ENCODE data around the gene SERPINC1.
A peak's percentile ranks its signal among the peaks of the same experiment; 100 is the strongest.

Gene SERPINC1

GRCh38 chr1:173878251-173878650 lies 38.9 kb downstream of the SERPINC1 start:
- no peak for DNase-seq (ENCODE audit: low read depth, low spot score)
- no peaks in the 10 kb centered on the region for H3K9me3 ChIP-seq (ENCODE audit: insufficient read depth, low read length)
- no peak overlapping the region for H3K9ac ChIP-seq (ENCODE audit: insufficient read length, low read depth)
- H3K27me3 ChIP-seq (ENCODE audit: insufficient read depth, insufficient read length): no peaks in the 10 kb centered on the region
- H3K36me3 ChIP-seq (ENCODE audit: insufficient read depth, insufficient read length, low read length): peaks cover 39% of the 10 kb centered on the region
- TF ChIP-seq YY1 (IDR thresholded peaks at IDR 0.05; ENCODE audit: insufficient read depth, insufficient read length) (no peak), SUZ12 (IDR thresholded peaks at IDR 0.05; ENCODE audit: extremely low read depth, insufficient read depth, insufficient read length) (no peak), ZNF274 (IDR thresholded peaks at IDR 0.05; ENCODE audit: low read depth, low read length) (no peak)
- no peak overlapping the region for H3K4me3 ChIP-seq (ENCODE audit: insufficient read length, low read depth)
- H3K4me1 ChIP-seq (ENCODE audit: insufficient read depth, insufficient read length): no peaks in the 10 kb centered on the region

DNA sequence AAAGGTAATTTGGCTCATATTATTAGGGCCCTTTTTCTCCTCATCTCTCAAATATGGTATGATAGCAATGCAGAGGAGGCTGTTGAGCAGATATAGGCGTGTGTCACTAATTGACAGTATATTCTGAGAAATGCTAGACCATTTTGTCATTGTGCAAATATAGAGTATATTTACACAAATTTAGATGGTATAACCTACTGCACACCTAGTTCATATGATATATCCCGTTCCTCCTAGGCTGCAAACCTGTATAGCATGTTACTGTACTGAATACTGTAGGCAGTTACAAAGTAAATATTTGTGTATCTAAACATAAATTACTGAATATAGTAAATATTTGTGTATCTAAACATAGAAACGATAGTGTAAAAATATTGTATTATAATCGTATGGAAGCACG lies 40.4 kb downstream of the SERPINC1 start:
- H3K9me3 ChIP-seq (ENCODE audit: insufficient read depth, low read length): no peaks in the 10 kb centered on the region
- H3K9ac ChIP-seq (ENCODE audit: insufficient read length, low read depth): no peak overlapping the region
- H3K4me3 ChIP-seq (ENCODE audit: insufficient read length, low read depth): no peak overlapping the region
- no peaks in the 10 kb centered on the region for H3K4me1 ChIP-seq (ENCODE audit: insufficient read depth, insufficient read length)
- TF ChIP-seq YY1 (IDR thresholded peaks at IDR 0.05; ENCODE audit: insufficient read depth, insufficient read length): no peak
- DNase-seq (ENCODE audit: low read depth, low spot score): no peak
- peaks cover 45% of the 10 kb centered on the region for H3K36me3 ChIP-seq (ENCODE audit: insufficient read depth, insufficient read length, low read length)
- H3K27me3 ChIP-seq (ENCODE audit: insufficient read depth, insufficient read length): no peaks in the 10 kb centered on the region

GRCh38 chr1:173871500-173871899 lies 45.6 kb downstream of the SERPINC1 start:
- TF ChIP-seq SUZ12 (IDR thresholded peaks at IDR 0.05; ENCODE audit: extremely low read depth, insufficient read depth, insufficient read length) (no peak), YY1 (IDR thresholded peaks at IDR 0.05; ENCODE audit: insufficient read depth, insufficient read length) (no peak), ZNF274 (IDR thresholded peaks at IDR 0.05; ENCODE audit: low read depth, low read length) (no peak)
- H3K36me3 ChIP-seq (ENCODE audit: insufficient read depth, insufficient read length, low read length): peaks cover 53% of the 10 kb centered on the region
- H3K4me3 ChIP-seq (ENCODE audit: insufficient read length, low read depth): no peak overlapping the region
- H3K9ac ChIP-seq (ENCODE audit: insufficient read length, low read depth): no peak overlapping the region
- DNase-seq (ENCODE audit: low read depth, low spot score): no peak
- H3K27me3 ChIP-seq (ENCODE audit: insufficient read depth, insufficient read length): no peaks in the 10 kb centered on the region
- no peaks in the 10 kb centered on the region for H3K9me3 ChIP-seq (ENCODE audit: insufficient read depth, low read length)
- H3K4me1 ChIP-seq (ENCODE audit: insufficient read depth, insufficient read length): no peaks in the 10 kb centered on the region

- Histone ChIP-seq H3K4me3 (ENCODE audit: insufficient read length, low read depth) (no peak overlapping the region), H3K36me3 (ENCODE audit: insufficient read depth, insufficient read length, low read length) (peaks cover 55% of the 10 kb centered on the region), H3K9ac (ENCODE audit: insufficient read length, low read depth) (no peak overlapping the region)
Measured at GRCh38 chr1:173871091-173871490, 46.0 kb downstream of the SERPINC1 start.

DNA sequence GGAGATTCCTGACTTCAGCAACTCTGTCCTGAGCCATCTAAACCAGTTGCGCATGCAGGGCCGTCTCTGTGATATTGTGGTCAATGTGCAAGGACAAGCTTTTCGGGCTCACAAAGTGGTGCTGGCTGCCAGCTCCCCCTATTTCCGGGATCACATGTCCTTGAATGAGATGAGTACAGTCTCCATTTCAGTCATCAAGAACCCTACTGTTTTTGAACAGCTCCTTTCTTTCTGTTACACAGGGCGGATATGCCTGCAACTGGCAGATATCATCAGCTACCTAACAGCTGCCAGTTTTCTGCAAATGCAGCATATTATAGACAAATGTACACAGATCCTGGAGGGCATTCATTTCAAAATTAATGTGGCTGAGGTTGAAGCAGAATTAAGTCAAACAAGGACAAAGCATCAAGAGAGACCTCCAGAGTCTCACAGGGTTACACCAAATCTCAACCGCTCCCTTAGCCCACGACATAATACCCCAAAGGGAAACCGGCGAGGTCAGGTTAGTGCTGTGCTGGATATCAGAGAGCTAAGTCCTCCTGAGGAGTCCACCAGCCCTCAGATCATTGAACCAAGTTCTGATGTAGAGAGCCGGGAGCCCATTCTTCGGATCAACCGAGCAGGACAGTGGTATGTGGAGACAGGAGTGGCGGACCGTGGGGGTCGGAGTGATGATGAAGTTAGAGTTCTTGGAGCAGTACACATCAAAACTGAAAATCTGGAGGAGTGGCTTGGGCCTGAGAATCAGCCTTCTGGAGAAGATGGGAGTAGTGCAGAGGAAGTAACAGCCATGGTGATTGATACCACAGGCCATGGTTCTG lies 46.7 kb downstream of the SERPINC1 start:
- no peak overlapping the region for H3K4me3 ChIP-seq (ENCODE audit: insufficient read length, low read depth)
- H3K36me3 ChIP-seq (ENCODE audit: insufficient read depth, insufficient read length, low read length): peaks cover 57% of the 10 kb centered on the region
- H3K4me1 ChIP-seq (ENCODE audit: insufficient read depth, insufficient read length): no peaks in the 10 kb centered on the region
- H3K9ac ChIP-seq (ENCODE audit: insufficient read length, low read depth): no peak overlapping the region
- DNase-seq (ENCODE audit: low read depth, low spot score): no peak
- no peaks in the 10 kb centered on the region for H3K27me3 ChIP-seq (ENCODE audit: insufficient read depth, insufficient read length)
- no peak for TF ChIP-seq ZNF274 (IDR thresholded peaks at IDR 0.05; ENCODE audit: low read depth, low read length)
- no peak for TF ChIP-seq YY1 (IDR thresholded peaks at IDR 0.05; ENCODE audit: insufficient read depth, insufficient read length)
- no peak for TF ChIP-seq SUZ12 (IDR thresholded peaks at IDR 0.05; ENCODE audit: extremely low read depth, insufficient read depth, insufficient read length)
- H3K9me3 ChIP-seq (ENCODE audit: insufficient read depth, low read length): no peaks in the 10 kb centered on the region

More at GRCh38 chr1:173871091-173871490, 46.0 kb downstream of the SERPINC1 start:
- Histone ChIP-seq H3K4me1 (ENCODE audit: insufficient read depth, insufficient read length) (no peaks in the 10 kb centered on the region), H3K9me3 (ENCODE audit: insufficient read depth, low read length) (no peaks in the 10 kb centered on the region), H3K27me3 (ENCODE audit: insufficient read depth, insufficient read length) (no peaks in the 10 kb centered on the region)
- TF ChIP-seq YY1 (IDR thresholded peaks at IDR 0.05; ENCODE audit: insufficient read depth, insufficient read length) (no peak), SUZ12 (IDR thresholded peaks at IDR 0.05; ENCODE audit: extremely low read depth, insufficient read depth, insufficient read length) (no peak), ZNF274 (IDR thresholded peaks at IDR 0.05; ENCODE audit: low read depth, low read length) (no peak)
- no peak for DNase-seq (ENCODE audit: low read depth, low spot score)

DNA sequence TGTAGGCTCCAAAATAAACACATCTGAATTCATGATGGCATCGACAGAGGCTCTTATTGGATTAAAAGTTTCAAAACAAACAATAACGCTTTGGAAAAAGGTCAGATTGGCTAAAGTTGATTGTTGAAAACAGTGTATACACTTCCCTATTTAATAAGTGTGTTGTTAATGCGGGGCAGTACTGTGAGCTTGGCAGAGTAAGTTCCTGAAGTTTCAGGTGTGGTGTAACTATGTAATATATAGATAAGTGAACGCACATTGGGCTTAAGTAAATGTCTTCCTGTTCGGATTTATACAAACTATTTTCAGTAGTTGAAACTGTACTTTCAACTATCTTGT lies 48.1 kb downstream of the SERPINC1 start:
- no peaks in the 10 kb centered on the region for H3K4me1 ChIP-seq (ENCODE audit: insufficient read depth, insufficient read length)
- no peaks in the 10 kb centered on the region for H3K9me3 ChIP-seq (ENCODE audit: insufficient read depth, low read length)
- H3K9ac ChIP-seq (ENCODE audit: insufficient read length, low read depth): peak overlapping the region; percentile 59
- H3K27me3 ChIP-seq (ENCODE audit: insufficient read depth, insufficient read length): no peaks in the 10 kb centered on the region
- no peak for DNase-seq (ENCODE audit: low read depth, low spot score)
- H3K4me3 ChIP-seq (ENCODE audit: insufficient read length, low read depth): peak overlapping the region; percentile 69
- peaks cover 65% of the 10 kb centered on the region for H3K36me3 ChIP-seq (ENCODE audit: insufficient read depth, insufficient read length, low read length)
- no peak for TF ChIP-seq SUZ12 (IDR thresholded peaks at IDR 0.05; ENCODE audit: extremely low read depth, insufficient read depth, insufficient read length)
- no peak for TF ChIP-seq ZNF274 (IDR thresholded peaks at IDR 0.05; ENCODE audit: low read depth, low read length)
- TF ChIP-seq YY1 (IDR thresholded peaks at IDR 0.05; ENCODE audit: insufficient read depth, insufficient read length): no peak

DNA sequence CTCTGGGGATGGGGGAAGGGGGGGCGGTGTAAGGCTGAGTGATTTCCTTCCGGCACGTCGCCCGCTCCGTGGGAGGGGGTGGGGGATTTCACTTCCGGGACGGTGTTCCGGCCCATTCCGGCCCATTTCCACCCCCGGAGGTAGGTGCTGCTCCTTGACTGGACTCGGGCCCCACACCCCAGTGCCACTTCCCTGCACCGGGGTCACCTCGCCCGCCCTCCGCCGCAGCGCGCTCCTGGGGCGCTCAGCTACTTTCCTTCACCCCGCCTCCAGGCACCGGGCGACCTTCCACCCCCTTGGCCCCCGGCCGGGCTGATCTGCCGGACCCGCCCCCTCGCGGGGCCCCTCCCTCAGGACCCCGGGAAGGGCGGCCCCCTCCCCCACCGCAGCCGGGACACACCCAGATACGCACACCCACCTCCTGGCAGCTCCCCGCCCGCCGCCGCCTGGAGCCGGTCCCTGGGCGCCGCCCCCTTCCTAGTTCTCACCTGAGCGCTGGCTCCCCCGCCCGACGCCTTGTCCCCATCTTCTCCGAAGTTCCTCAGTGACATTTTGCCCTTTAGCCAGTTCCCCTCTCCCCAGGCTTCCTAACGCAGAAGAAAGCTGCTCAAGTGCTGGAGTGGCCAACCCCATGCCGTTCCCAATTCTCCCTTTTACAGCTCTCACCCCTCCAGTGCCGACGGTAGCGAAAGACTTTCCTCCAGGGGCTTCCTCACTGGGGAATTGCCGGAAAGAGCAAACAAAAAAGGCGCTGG lies 48.7 kb downstream of the SERPINC1 start, which contains the start of gene ZBTB37:
TSS of gene ZBTB37 (plus strand) at position 115 of the 755 bp plus-strand sequence. CDS start 1,846 bp downstream, outside the sequence.
- Histone ChIP-seq H3K4me1 (ENCODE audit: insufficient read depth, insufficient read length) (no peaks in the 10 kb centered on the region), H3K27me3 (ENCODE audit: insufficient read depth, insufficient read length) (no peaks in the 10 kb centered on the region), H3K36me3 (ENCODE audit: insufficient read depth, insufficient read length, low read length) (peaks cover 66% of the 10 kb centered on the region), H3K9me3 (ENCODE audit: insufficient read depth, low read length) (no peaks in the 10 kb centered on the region), H3K4me3 (ENCODE audit: insufficient read length, low read depth) (peak within 1 kb of the TSS; percentile 98), H3K9ac (ENCODE audit: insufficient read length, low read depth) (peak within 1 kb of the TSS; percentile 99)
- peak; percentile 95 for DNase-seq (ENCODE audit: low read depth, low spot score)
- TF ChIP-seq SUZ12 (IDR thresholded peaks at IDR 0.05; ENCODE audit: extremely low read depth, insufficient read depth, insufficient read length) (no peak), ZNF274 (IDR thresholded peaks at IDR 0.05; ENCODE audit: low read depth, low read length) (no peak), YY1 (IDR thresholded peaks at IDR 0.05; ENCODE audit: insufficient read depth, insufficient read length) (no peak)
